Nephron (organoid): Measurements from ENCODE around the gene SPECC1L.
A peak's percentile ranks its signal among the peaks of the same experiment; 100 is the strongest.
"Not testable (repeated sequence)": the region's sequence is repeated elsewhere in the genome, so short reads cannot be mapped to it uniquely, and the experiment has no call there.

ENCODE experiments used
- H3K27ac Mint-ChIP-seq, 3 experiments: 2 replicates each; pipeline ENCODE4 v1.8.0; 2020; ENCODE audit warnings: mixed read lengths in 3 of 3, mild to moderate bottlenecking in 2 of 3, moderate library complexity in 1 of 3
- H3K27me3 Mint-ChIP-seq: 2 replicates; pipeline ENCODE4 v1.8.0; 2021; ENCODE audit warnings: low read depth, mild to moderate bottlenecking, moderate library complexity, mixed read lengths
- H3K36me3 Mint-ChIP-seq: 2 replicates; pipeline ENCODE4 v1.8.0; 2020; ENCODE audit warnings: low read depth, mixed read lengths
- H3K4me1 Mint-ChIP-seq: 2 replicates; pipeline ENCODE4 v1.8.0; 2020; ENCODE audit warnings: mixed read lengths
- H3K4me3 Mint-ChIP-seq, 3 experiments: 2 replicates each; pipeline ENCODE4 v1.8.0; 2020; ENCODE audit warnings: mild to moderate bottlenecking in 3 of 3, mixed read lengths in 3 of 3, moderate library complexity in 2 of 3
- H3K9me3 Mint-ChIP-seq: 2 replicates; pipeline ENCODE4 v1.8.0; 2020; ENCODE audit warnings: mixed read lengths
- CTCF ChIP-seq, 3 experiments: fragments of 200-600 bp; sonication (generic); IDR thresholded peaks; one replicate each; pipeline ENCODE4 v1.5.0; 2021; ENCODE audit warnings: antibody characterized with exemption in 3 of 3; ENCODE audit not compliant: unreplicated experiment in 3 of 3

The SPECC1L gene

GRCh38 chr22:24304062-24304675 lies 33.5 kb downstream of the SPECC1L start:
- no peaks in the 10 kb centered on the region for H3K27me3 Mint-ChIP-seq
- peaks cover 28% of the 10 kb centered on the region for H3K4me1 Mint-ChIP-seq
- peaks cover 8% of the 10 kb centered on the region for H3K9me3 Mint-ChIP-seq
- H3K4me3 Mint-ChIP-seq: no peak overlapping the region
- peak overlapping the region in 2 of 3 experiments; percentile 92 to 95 for H3K27ac Mint-ChIP-seq
- no peak for TF ChIP-seq CTCF (IDR thresholded peaks at IDR 0.05; ENCODE audit: unreplicated experiment in 3 of 3)
- H3K36me3 Mint-ChIP-seq: peaks cover 79% of the 10 kb centered on the region

- H3K36me3 Mint-ChIP-seq: peaks cover 83% of the 10 kb centered on the region
- no peaks in the 10 kb centered on the region for H3K27me3 Mint-ChIP-seq
- H3K4me3 Mint-ChIP-seq: no peak overlapping the region
- peaks cover 28% of the 10 kb centered on the region for H3K4me1 Mint-ChIP-seq
- no peak for TF ChIP-seq CTCF (IDR thresholded peaks at IDR 0.05; ENCODE audit: unreplicated experiment in 3 of 3)
- H3K27ac Mint-ChIP-seq: peak overlapping the region in 2 of 3 experiments; percentile 26 to 34
- peaks cover 8% of the 10 kb centered on the region for H3K9me3 Mint-ChIP-seq
Measured at GRCh38 chr22:24305260-24305692, 34.6 kb downstream of the SPECC1L start.

GRCh38 chr22:24310969-24311368 lies 40.3 kb downstream of the SPECC1L start:
- TF ChIP-seq CTCF (IDR thresholded peaks at IDR 0.05; ENCODE audit: unreplicated experiment in 3 of 3): no peak
- Mint-ChIP-seq H3K27ac (no peak overlapping the region), H3K4me1 (no peaks in the 10 kb centered on the region), H3K4me3 (no peak overlapping the region), H3K9me3 (peaks cover 17% of the 10 kb centered on the region), H3K36me3 (peaks cover 84% of the 10 kb centered on the region), H3K27me3 (no peaks in the 10 kb centered on the region)

GRCh38 chr22:24315367-24315966 lies 44.8 kb downstream of the SPECC1L start:
- no peaks in the 10 kb centered on the region for H3K4me1 Mint-ChIP-seq
- peaks cover 71% of the 10 kb centered on the region for H3K36me3 Mint-ChIP-seq
- no peak for TF ChIP-seq CTCF (IDR thresholded peaks at IDR 0.05; ENCODE audit: unreplicated experiment in 3 of 3)
- peaks cover 12% of the 10 kb centered on the region for H3K9me3 Mint-ChIP-seq
- no peak overlapping the region for H3K27ac Mint-ChIP-seq
- no peak overlapping the region for H3K4me3 Mint-ChIP-seq
- no peaks in the 10 kb centered on the region for H3K27me3 Mint-ChIP-seq

- not testable (repeated sequence) for H3K27me3 Mint-ChIP-seq, H3K4me3 Mint-ChIP-seq, H3K27ac Mint-ChIP-seq, H3K4me1 Mint-ChIP-seq
- peaks cover 12% of the 10 kb centered on the region for H3K9me3 Mint-ChIP-seq
- H3K36me3 Mint-ChIP-seq: peaks cover 73% of the 10 kb centered on the region
Measured at GRCh38 chr22:24316264-24316663, 45.6 kb downstream of the SPECC1L start.

GRCh38 chr22:24317511-24317910 lies 46.9 kb downstream of the SPECC1L start:
- Mint-ChIP-seq H3K36me3 (peaks cover 80% of the 10 kb centered on the region), H3K9me3 (peaks cover 12% of the 10 kb centered on the region)
- H3K4me1 Mint-ChIP-seq, H3K4me3 Mint-ChIP-seq, H3K27me3 Mint-ChIP-seq, H3K27ac Mint-ChIP-seq: not testable (repeated sequence)

- no peak for TF ChIP-seq CTCF (IDR thresholded peaks at IDR 0.05; ENCODE audit: unreplicated experiment in 3 of 3)
- H3K27ac Mint-ChIP-seq: no peak overlapping the region
- H3K4me3 Mint-ChIP-seq: no peak overlapping the region
- H3K36me3 Mint-ChIP-seq: peaks cover 77% of the 10 kb centered on the region
- H3K9me3 Mint-ChIP-seq: peaks cover 12% of the 10 kb centered on the region
- H3K27me3 Mint-ChIP-seq: no peaks in the 10 kb centered on the region
- no peaks in the 10 kb centered on the region for H3K4me1 Mint-ChIP-seq
Measured at GRCh38 chr22:24319451-24319850, 48.8 kb downstream of the SPECC1L start.
